Measurements from ENCODE around the gene SETBP1. TPM values are rescaled to one million over a fixed set of nuclear protein-coding genes. Genes with fewer than 3 reads are reported as not detected.

SETBP1 gene
- total RNA-seq, 1 experiment from 2014 or later = 0.05 TPM

- TF ChIP-seq CEBPB (IDR thresholded peaks at IDR 0.05; ENCODE audit: low read depth) = no peak
- no peak for TF ChIP-seq CBX3 (IDR thresholded peaks at IDR 0.05; ENCODE audit: low read depth)
- no peak for TF ChIP-seq REST (IDR thresholded peaks at IDR 0.05; ENCODE audit: low read depth)
- TF ChIP-seq POLR2A (IDR thresholded peaks at IDR 0.05; ENCODE audit: borderline replicate concordance, extremely low read depth, insufficient read depth, insufficient read length) = no peak
- no peak for TF ChIP-seq EGR1 (IDR thresholded peaks at IDR 0.05; ENCODE audit: low read depth)
- no peak for TF ChIP-seq CTCF (IDR thresholded peaks at IDR 0.05 in 2 of 3, conservative IDR thresholded peaks at IDR 0.05 in 1 of 3; ENCODE audit: borderline replicate concordance in 1 of 3, insufficient read depth in 1 of 3, low read depth in 2 of 3, low read length in 2 of 3)
- TF ChIP-seq RAD21 (IDR thresholded peaks at IDR 0.05; ENCODE audit: low read depth) = no peak
- no peak for TF ChIP-seq FOSL1 (IDR thresholded peaks at IDR 0.05; ENCODE audit: low read depth)
- no peak for TF ChIP-seq ZNF274 (IDR thresholded peaks at IDR 0.05; ENCODE audit: low read depth, low read length)
- TF ChIP-seq YY1 (IDR thresholded peaks at IDR 0.05; ENCODE audit: extremely low read depth, insufficient replicate concordance, low read depth, low read length) = no peak
- no peak for TF ChIP-seq ATF3 (IDR thresholded peaks at IDR 0.05)
- TF ChIP-seq EZH2phosphoT487 (IDR thresholded peaks at IDR 0.05; ENCODE audit: borderline replicate concordance) = no peak
- no TSS peak for BruUV-seq (replicated peaks)
- no peaks in the 10 kb centered on the region for H3K27me3 ChIP-seq (ENCODE audit: insufficient read depth, low read length)
- H3K79me2 ChIP-seq (ENCODE audit: insufficient read depth, low read length) = no peaks in the 10 kb centered on the region
- H4K20me1 ChIP-seq (ENCODE audit: insufficient read depth) = no peaks in the 10 kb centered on the region
- DNase-seq (ENCODE audit: low read depth, low spot score) (no peak), ATAC-seq (no peak)
- ChIA-PET CTCF (no interaction called here), POLR2A (no interaction called here), RAD21 (ENCODE audit: low non-redundant PET in 1 of 2, low total read pairs in 2 of 2, uncharacterized antibody in 2 of 2, unreplicated experiment in 2 of 2) (no interaction called here)
- H3K36me3 ChIP-seq (ENCODE audit: control insufficient read depth in 1 of 2, insufficient read depth in 2 of 2, low read length in 2 of 2) = no peaks in the 10 kb centered on the region
- H3K4me1 ChIP-seq (ENCODE audit: control insufficient read depth in 1 of 2, insufficient read depth in 2 of 2, low read length in 2 of 2) = no peaks in the 10 kb centered on the region
- peaks cover 0 to 36% of the 10 kb centered on the region in 2 experiments; a peak in 2 of 4 replicates for H3K9me3 ChIP-seq (ENCODE audit: control insufficient read depth in 1 of 2, insufficient read depth in 1 of 2, low read depth in 1 of 2, low read length in 2 of 2)
- intact Hi-C loops (cut with micrococcal nuclease) = no loop called here
- no peak overlapping the region for H2AFZ ChIP-seq (ENCODE audit: low read depth, low read length, poor library complexity, severe bottlenecking)
- no peak overlapping the region for H3K4me2 ChIP-seq (ENCODE audit: low read length)
- H3K9ac ChIP-seq (ENCODE audit: low read length) = no peak overlapping the region
- no peak overlapping the region for H3K4me3 ChIP-seq (replicated peaks in 1 of 2; ENCODE audit: low read depth in 1 of 2, low read length in 2 of 2)
- no peak overlapping the region for H3K27ac ChIP-seq (ENCODE audit: low read depth, low read length)
- no peaks in the 10 kb centered on the region for H3K9me2 ChIP-seq (ENCODE audit: insufficient read depth)
These were observed 23.6 kb downstream of the SETBP1 start for GRCh38 chr18:44704135-44704789.
